SK-N-SH (cell line): ENCODE results near the gene GOLGA6L24.
"Not testable (repeated sequence)": the region's sequence is repeated elsewhere in the genome, so short reads cannot be mapped to it uniquely, and the experiment has no call there.

Experiments used
- CTCF ChIP-seq: fragments of 200-600 bp; sonication (generic); IDR thresholded peaks from 2 replicates; pipeline ENCODE4 v1.6.1; 2017; ENCODE audit warnings: antibody characterized with exemption, mild to moderate bottlenecking, moderate library complexity
- EZH2phosphoT487 ChIP-seq: fragments of 200-600 bp; sonication (generic); IDR thresholded peaks from 2 replicates; pipeline ENCODE4 v1.6.1; 2017; ENCODE audit warnings: low read depth, mixed run types, mild to moderate bottlenecking, antibody characterized with exemption, moderate library complexity, borderline replicate concordance
- GABPA ChIP-seq: IDR thresholded peaks from 2 replicates; pipeline ENCODE4 v1.4.0; 2012; ENCODE audit warnings: low read depth, mild to moderate bottlenecking
- NRF1 ChIP-seq: IDR thresholded peaks from 2 replicates; pipeline ENCODE4 v1.6.1; 2012; ENCODE audit warnings: low read depth, mild to moderate bottlenecking, low read length
- POLR2AphosphoS5 ChIP-seq: IDR thresholded peaks from 2 replicates; pipeline ENCODE4 v1.6.1; 2012; ENCODE audit warnings: low read depth, low read length
- RFX5 ChIP-seq: IDR thresholded peaks from 2 replicates; pipeline ENCODE4 v1.6.1; 2012; ENCODE audit warnings: mild to moderate bottlenecking, improper control_type of control experiment, low read length
- SIN3A ChIP-seq: IDR thresholded peaks from 2 replicates; pipeline ENCODE4 v1.6.1; 2012; ENCODE audit warnings: low read depth, mild to moderate bottlenecking, low read length, moderate library complexity, borderline replicate concordance
- SMC3 ChIP-seq: IDR thresholded peaks from 2 replicates; pipeline ENCODE4 v1.6.1; 2012; ENCODE audit warnings: low read depth, low read length, improper control_type of control experiment
- TEAD4 ChIP-seq: IDR thresholded peaks from 2 replicates; pipeline ENCODE4 v1.4.0; 2012; ENCODE audit warnings: mild to moderate bottlenecking, borderline replicate concordance; ENCODE audit not compliant: insufficient read depth
- USF1 ChIP-seq: IDR thresholded peaks from 2 replicates; pipeline ENCODE4 v1.4.0; 2012; ENCODE audit warnings: low read depth, borderline replicate concordance
- TF ChIP-seq, protein P1 (sequence below): IDR thresholded peaks from 2 replicates; pipeline ENCODE4; 2012

DNA sequence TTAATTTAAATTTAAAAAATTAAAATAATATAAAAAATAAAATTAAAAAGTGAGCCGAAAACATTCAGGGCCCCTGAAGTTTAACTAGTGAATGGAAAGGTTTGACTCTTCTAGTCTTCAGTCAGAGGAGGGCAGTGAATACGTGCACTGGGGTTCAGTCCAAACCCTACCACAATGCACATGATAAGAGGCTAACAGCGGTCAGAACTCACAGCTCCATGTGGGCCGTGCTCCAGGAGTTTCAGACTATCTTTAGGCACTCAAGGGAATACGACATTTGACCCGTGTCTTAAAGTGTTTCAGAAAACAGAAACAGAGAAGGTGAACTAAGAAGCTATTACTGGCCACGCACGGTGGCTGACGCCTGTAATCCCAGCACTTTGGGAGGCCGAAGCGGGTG, 47.4 kb downstream of the GOLGA6L24 start:
- TF ChIP-seq SMC3, USF1, CTCF, GABPA, POLR2AphosphoS5, NRF1, RFX5, TEAD4, EZH2phosphoT487, SIN3A: not testable (repeated sequence)
- TF ChIP-seq, protein P1, sequence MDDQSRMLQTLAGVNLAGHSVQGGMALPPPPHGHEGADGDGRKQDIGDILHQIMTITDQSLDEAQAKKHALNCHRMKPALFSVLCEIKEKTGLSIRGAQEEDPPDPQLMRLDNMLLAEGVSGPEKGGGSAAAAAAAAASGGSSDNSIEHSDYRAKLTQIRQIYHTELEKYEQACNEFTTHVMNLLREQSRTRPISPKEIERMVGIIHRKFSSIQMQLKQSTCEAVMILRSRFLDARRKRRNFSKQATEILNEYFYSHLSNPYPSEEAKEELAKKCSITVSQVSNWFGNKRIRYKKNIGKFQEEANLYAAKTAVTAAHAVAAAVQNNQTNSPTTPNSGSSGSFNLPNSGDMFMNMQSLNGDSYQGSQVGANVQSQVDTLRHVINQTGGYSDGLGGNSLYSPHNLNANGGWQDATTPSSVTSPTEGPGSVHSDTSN: not testable (repeated sequence)
